GM19239 (cell line): ENCODE data around the gene CDC42BPB.

Experiments
- DNase-seq: peaks from one replicate; pipeline ENCODE4 v3.0.0; 2011; ENCODE audit warnings: low spot score; ENCODE audit not compliant: insufficient read length
- FAIRE-seq: peaks from 2 replicates; lab custom pipeline; 2011; peaks lifted over from hg19 to GRCh38; lab: Jason Lieb, UNC

Gene CDC42BPB

GRCh38 chr14:103000291-103000921, 56.9 kb downstream of the CDC42BPB start:
- FAIRE-seq (no peak), DNase-seq (no peak)

- DNase-seq (no peak), FAIRE-seq (no peak)
Measured at GRCh38 chr14:102999227-102999895, 58.0 kb downstream of the CDC42BPB start.

GRCh38 chr14:102998393-102998792, 59.0 kb downstream of the CDC42BPB start:
- DNase-seq: no peak
- FAIRE-seq: no peak

- DNase-seq (no peak), FAIRE-seq (no peak)
Measured at GRCh38 chr14:102996941-102997340, 60.4 kb downstream of the CDC42BPB start.

- DNase-seq: no peak
- FAIRE-seq: no peak
Measured at GRCh38 chr14:102994689-102995088, 62.7 kb downstream of the CDC42BPB start.

- FAIRE-seq (no peak), DNase-seq (no peak)
Measured at GRCh38 chr14:102993523-102993922, 63.8 kb downstream of the CDC42BPB start.

GRCh38 chr14:102991376-102991775, 66.0 kb downstream of the CDC42BPB start:
- no peak for DNase-seq
- no peak for FAIRE-seq

- FAIRE-seq (no peak), DNase-seq (no peak)
Measured at GRCh38 chr14:102988054-102988453, 69.3 kb downstream of the CDC42BPB start.

- DNase-seq (no peak), FAIRE-seq (no peak)
Measured at GRCh38 chr14:102986810-102987579, 70.4 kb downstream of the CDC42BPB start.

GRCh38 chr14:102985665-102986064, 71.7 kb downstream of the CDC42BPB start:
- no peak for FAIRE-seq
- DNase-seq: peak; percentile 62

GRCh38 chr14:102984336-102985102, 72.8 kb downstream of the CDC42BPB start:
- DNase-seq (no peak), FAIRE-seq (no peak)

GRCh38 chr14:102983496-102983895, 73.9 kb downstream of the CDC42BPB start:
- DNase-seq (no peak), FAIRE-seq (no peak)

GRCh38 chr14:102982852-102983470, 74.4 kb downstream of the CDC42BPB start:
- DNase-seq (no peak), FAIRE-seq (no peak)

GRCh38 chr14:102980409-102980810, 76.9 kb downstream of the CDC42BPB start:
- DNase-seq: no peak
- FAIRE-seq: no peak

GRCh38 chr14:102979406-102979805, 77.9 kb downstream of the CDC42BPB start:
- FAIRE-seq (no peak), DNase-seq (no peak)

- DNase-seq (no peak), FAIRE-seq (no peak)
Measured at GRCh38 chr14:102977475-102977874, 79.9 kb downstream of the CDC42BPB start.

GRCh38 chr14:102975662-102976061, 81.7 kb downstream of the CDC42BPB start:
- DNase-seq (no peak), FAIRE-seq (no peak)

GRCh38 chr14:102973706-102974285, 83.6 kb downstream of the CDC42BPB start:
- no peak for DNase-seq
- FAIRE-seq: no peak

GRCh38 chr14:102971836-102972606, 85.3 kb downstream of the CDC42BPB start:
- DNase-seq: no peak
- FAIRE-seq: no peak
